HepG2 (cell line): ENCODE data around the gene FGD2. TPM values are rescaled to one million over a fixed set of nuclear protein-coding genes. Genes with fewer than 3 reads are reported as not detected.
A peak's percentile ranks its signal among the peaks of the same experiment; 100 is the strongest.

Experiments used
- FOXA1 ChIP-seq, 2 experiments: fragments of 450-650 bp in 1 of 2; sonication (generic) in 1 of 2; formaldehyde crosslinking in 1 of 2; IDR thresholded peaks; 2 replicates each; pipeline versions ENCODE4 v1.4.0 to v1.6.1; 2016 to 2020; ENCODE audit warnings: missing genetic modification reagents in 1 of 2
- MEIS2 ChIP-seq: sonication (generic); formaldehyde crosslinking; IDR thresholded peaks from 2 replicates; pipeline ENCODE4 v1.9.0; 2021; ENCODE audit warnings: mild to moderate bottlenecking, missing genetic modification reagents
- POGZ ChIP-seq: sonication (generic); formaldehyde crosslinking; IDR thresholded peaks from 2 replicates; pipeline ENCODE4 v1.4.0; 2020; ENCODE audit warnings: mild to moderate bottlenecking, missing genetic modification reagents
- SUZ12 ChIP-seq: fragments of 150-350 bp; IDR thresholded peaks from 2 replicates; pipeline ENCODE4 v1.6.1; 2014; ENCODE audit warnings: low read depth, low read length
- ZNF20 ChIP-seq: sonication (generic); formaldehyde crosslinking; IDR thresholded peaks from 2 replicates; pipeline ENCODE4 v1.4.0; 2020; ENCODE audit warnings: mild to moderate bottlenecking, moderate library complexity, missing genetic modification reagents
- ZNF567 ChIP-seq: sonication (generic); formaldehyde crosslinking; IDR thresholded peaks from 2 replicates; pipeline ENCODE4 v1.8.1; 2023; ENCODE audit warnings: mild to moderate bottlenecking, missing genetic modification reagents, borderline replicate concordance
- ZNF749 ChIP-seq: sonication (generic); formaldehyde crosslinking; IDR thresholded peaks from 2 replicates; pipeline ENCODE4 v1.8.0; 2022; ENCODE audit warnings: mild to moderate bottlenecking, missing genetic modification reagents, moderate library complexity, borderline replicate concordance
- ZNF790 ChIP-seq: sonication (generic); formaldehyde crosslinking; IDR thresholded peaks from 2 replicates; pipeline ENCODE4 v1.8.0; 2022; ENCODE audit warnings: missing genetic modification reagents, mild to moderate bottlenecking, borderline replicate concordance
- polyA plus RNA-seq, 8 experiments: library from polyadenylated mRNA; depleted of rRNA in 3 of 8; stranded (reverse) in 7 of 8; unstranded in 1 of 8; fragments of >200 nt; fragmentation: Illumina TruSeq in 4 of 8; extraction: Trizol in 4 of 8; gene quantifications; 2 replicates each; pipeline versions ENCODE4 v1.2.1 to v1.2.3, GENCODE V29; 2011 to 2016; ENCODE audit warnings: low read depth in 4 of 8, missing spikeins in 1 of 8, mixed read lengths in 1 of 8; ENCODE audit not compliant: insufficient read depth in 1 of 8
- total RNA-seq, 5 experiments: library from RNA; depleted of rRNA; stranded (reverse); fragments of >200 nt; fragmentation: Illumina TruSeq; extraction: Trizol; gene quantifications; 2 replicates each; pipeline ENCODE4 v1.2.3, GENCODE V29; 2016; ENCODE audit warnings: low read depth in 1 of 5
- TF ChIP-seq, protein P1 (sequence below): sonication (generic); formaldehyde crosslinking; IDR thresholded peaks from 2 replicates; pipeline ENCODE4 v1.5.0; 2020; ENCODE audit warnings: mild to moderate bottlenecking, missing genetic modification reagents
- TF ChIP-seq, protein P2 (sequence below): sonication (generic); formaldehyde crosslinking; IDR thresholded peaks from 2 replicates; pipeline ENCODE4 v1.5.0; 2020; ENCODE audit warnings: mild to moderate bottlenecking, missing genetic modification reagents, borderline replicate concordance
- TF ChIP-seq, protein P3 (sequence below): IDR thresholded peaks from 2 replicates; pipeline ENCODE4 v1.6.1; 2016; ENCODE audit warnings: missing compliant biosample characterization, missing genetic modification reagents, borderline replicate concordance
- TF ChIP-seq, protein P4 (sequence below): sonication (generic); formaldehyde crosslinking; IDR thresholded peaks from 2 replicates; pipeline ENCODE4 v1.5.1; 2020; ENCODE audit warnings: missing genetic modification reagents, mild to moderate bottlenecking, borderline replicate concordance

FGD2 gene
- total and polyA plus RNA-seq, 2 of the 13 experiments (the other 11 are each of a cell fraction or from before 2014, with no cell fraction given) = not detected

DNA sequence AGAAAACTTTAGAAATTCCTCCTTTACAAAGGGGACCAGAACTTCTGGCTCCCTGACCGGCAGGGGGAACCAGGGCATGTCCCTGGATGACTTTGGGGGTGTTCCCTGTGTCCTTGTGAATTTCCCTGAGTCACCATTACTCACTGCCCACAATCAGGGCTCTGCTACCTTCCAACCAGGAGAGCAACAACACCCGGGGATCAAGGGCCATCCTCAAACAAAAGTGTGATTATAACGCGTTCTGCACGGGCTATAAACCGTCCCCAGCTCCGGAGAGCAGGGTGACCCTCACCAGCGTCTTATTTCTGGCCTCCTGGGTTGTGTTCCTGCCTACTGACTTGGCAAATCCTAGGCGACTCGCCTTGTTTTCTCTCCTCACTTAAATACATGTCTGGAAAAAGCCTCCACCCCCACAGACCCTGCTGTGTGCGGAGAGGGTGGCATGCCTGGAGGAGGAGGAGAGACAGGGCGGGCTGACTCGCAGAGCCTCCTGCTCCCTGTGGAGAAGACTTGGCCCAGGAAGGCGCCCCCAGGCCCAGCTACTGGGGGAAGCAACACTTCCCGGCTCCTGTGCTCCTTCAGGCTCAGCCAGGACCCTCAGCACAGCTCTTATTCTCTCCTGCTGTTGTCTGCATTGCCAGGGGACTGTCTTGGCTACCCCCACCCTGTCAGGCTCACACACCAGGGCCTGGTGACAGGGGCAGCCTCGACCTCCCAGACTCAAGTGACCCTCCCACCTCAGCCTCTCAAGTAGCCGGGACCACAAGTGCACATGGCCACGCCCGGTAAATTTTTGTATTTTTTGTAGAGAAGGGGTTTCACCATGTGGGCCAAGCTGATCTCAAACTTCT, 54.1 kb downstream of the FGD2 start (continued):
- TF ChIP-seq SUZ12 (no peak), ZNF790 (peak; percentile 62; the same call in 1 of the 2 replicates), MEIS2 (CRISPR knock-in tag) (0 out of 2 replicates have a peak, but pooled peaks have one; percentile 19), POGZ (CRISPR knock-in tag) (no peak), ZNF567 (CRISPR knock-in tag) (0 out of 2 replicates have a peak, but pooled peaks have one; percentile 49), ZNF749 (CRISPR knock-in tag) (no peak), ZNF20 (CRISPR knock-in tag) (no peak), FOXA1 (IDR thresholded peaks at IDR 0.05) (no peak), FOXA1 (CRISPR knock-in tag; IDR thresholded peaks at IDR 0.05) (peak; percentile 56)
- TF ChIP-seq, protein P1, sequence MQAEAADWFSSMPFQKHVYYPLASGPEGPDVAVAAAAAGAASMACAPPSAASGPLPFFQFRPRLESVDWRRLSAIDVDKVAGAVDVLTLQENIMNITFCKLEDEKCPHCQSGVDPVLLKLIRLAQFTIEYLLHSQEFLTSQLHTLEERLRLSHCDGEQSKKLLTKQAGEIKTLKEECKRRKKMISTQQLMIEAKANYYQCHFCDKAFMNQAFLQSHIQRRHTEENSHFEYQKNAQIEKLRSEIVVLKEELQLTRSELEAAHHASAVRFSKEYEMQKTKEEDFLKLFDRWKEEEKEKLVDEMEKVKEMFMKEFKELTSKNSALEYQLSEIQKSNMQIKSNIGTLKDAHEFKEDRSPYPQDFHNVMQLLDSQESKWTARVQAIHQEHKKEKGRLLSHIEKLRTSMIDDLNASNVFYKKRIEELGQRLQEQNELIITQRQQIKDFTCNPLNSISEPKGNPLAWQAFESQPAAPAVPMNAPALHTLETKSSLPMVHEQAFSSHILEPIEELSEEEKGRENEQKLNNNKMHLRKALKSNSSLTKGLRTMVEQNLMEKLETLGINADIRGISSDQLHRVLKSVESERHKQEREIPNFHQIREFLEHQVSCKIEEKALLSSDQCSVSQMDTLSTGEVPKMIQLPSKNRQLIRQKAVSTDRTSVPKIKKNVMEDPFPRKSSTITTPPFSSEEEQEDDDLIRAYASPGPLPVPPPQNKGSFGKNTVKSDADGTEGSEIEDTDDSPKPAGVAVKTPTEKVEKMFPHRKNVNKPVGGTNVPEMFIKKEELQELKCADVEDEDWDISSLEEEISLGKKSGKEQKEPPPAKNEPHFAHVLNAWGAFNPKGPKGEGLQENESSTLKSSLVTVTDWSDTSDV = peak; percentile 75; the same call in 1 of the 2 replicates
- TF ChIP-seq, protein P2, sequence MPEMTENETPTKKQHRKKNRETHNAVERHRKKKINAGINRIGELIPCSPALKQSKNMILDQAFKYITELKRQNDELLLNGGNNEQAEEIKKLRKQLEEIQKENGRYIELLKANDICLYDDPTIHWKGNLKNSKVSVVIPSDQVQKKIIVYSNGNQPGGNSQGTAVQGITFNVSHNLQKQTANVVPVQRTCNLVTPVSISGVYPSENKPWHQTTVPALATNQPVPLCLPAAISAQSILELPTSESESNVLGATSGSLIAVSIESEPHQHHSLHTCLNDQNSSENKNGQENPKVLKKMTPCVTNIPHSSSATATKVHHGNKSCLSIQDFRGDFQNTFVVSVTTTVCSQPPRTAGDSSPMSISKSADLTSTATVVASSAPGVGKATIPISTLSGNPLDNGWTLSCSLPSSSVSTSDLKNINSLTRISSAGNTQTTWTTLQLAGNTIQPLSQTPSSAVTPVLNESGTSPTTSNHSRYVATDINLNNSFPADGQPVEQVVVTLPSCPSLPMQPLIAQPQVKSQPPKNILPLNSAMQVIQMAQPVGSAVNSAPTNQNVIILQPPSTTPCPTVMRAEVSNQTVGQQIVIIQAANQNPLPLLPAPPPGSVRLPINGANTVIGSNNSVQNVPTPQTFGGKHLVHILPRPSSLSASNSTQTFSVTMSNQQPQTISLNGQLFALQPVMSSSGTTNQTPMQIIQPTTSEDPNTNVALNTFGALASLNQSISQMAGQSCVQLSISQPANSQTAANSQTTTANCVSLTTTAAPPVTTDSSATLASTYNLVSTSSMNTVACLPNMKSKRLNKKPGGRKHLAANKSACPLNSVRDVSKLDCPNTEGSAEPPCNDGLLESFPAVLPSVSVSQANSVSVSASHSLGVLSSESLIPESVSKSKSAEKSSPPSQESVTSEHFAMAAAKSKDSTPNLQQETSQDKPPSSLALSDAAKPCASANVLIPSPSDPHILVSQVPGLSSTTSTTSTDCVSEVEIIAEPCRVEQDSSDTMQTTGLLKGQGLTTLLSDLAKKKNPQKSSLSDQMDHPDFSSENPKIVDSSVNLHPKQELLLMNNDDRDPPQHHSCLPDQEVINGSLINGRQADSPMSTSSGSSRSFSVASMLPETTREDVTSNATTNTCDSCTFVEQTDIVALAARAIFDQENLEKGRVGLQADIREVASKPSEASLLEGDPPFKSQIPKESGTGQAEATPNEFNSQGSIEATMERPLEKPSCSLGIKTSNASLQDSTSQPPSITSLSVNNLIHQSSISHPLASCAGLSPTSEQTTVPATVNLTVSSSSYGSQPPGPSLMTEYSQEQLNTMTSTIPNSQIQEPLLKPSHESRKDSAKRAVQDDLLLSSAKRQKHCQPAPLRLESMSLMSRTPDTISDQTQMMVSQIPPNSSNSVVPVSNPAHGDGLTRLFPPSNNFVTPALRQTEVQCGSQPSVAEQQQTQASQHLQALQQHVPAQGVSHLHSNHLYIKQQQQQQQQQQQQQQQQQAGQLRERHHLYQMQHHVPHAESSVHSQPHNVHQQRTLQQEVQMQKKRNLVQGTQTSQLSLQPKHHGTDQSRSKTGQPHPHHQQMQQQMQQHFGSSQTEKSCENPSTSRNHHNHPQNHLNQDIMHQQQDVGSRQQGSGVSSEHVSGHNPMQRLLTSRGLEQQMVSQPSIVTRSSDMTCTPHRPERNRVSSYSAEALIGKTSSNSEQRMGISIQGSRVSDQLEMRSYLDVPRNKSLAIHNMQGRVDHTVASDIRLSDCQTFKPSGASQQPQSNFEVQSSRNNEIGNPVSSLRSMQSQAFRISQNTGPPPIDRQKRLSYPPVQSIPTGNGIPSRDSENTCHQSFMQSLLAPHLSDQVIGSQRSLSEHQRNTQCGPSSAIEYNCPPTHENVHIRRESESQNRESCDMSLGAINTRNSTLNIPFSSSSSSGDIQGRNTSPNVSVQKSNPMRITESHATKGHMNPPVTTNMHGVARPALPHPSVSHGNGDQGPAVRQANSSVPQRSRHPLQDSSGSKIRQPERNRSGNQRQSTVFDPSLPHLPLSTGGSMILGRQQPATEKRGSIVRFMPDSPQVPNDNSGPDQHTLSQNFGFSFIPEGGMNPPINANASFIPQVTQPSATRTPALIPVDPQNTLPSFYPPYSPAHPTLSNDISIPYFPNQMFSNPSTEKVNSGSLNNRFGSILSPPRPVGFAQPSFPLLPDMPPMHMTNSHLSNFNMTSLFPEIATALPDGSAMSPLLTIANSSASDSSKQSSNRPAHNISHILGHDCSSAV (CRISPR knock-in tag) = no peak
- TF ChIP-seq, protein P3, sequence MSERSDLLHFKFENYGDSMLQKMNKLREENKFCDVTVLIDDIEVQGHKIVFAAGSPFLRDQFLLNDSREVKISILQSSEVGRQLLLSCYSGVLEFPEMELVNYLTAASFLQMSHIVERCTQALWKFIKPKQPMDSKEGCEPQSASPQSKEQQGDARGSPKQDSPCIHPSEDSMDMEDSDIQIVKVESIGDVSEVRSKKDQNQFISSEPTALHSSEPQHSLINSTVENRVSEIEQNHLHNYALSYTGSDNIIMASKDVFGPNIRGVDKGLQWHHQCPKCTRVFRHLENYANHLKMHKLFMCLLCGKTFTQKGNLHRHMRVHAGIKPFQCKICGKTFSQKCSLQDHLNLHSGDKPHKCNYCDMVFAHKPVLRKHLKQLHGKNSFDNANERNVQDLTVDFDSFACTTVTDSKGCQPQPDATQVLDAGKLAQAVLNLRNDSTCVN = peak; percentile 25; the same call in 1 of the 2 replicates
- TF ChIP-seq, protein P4, sequence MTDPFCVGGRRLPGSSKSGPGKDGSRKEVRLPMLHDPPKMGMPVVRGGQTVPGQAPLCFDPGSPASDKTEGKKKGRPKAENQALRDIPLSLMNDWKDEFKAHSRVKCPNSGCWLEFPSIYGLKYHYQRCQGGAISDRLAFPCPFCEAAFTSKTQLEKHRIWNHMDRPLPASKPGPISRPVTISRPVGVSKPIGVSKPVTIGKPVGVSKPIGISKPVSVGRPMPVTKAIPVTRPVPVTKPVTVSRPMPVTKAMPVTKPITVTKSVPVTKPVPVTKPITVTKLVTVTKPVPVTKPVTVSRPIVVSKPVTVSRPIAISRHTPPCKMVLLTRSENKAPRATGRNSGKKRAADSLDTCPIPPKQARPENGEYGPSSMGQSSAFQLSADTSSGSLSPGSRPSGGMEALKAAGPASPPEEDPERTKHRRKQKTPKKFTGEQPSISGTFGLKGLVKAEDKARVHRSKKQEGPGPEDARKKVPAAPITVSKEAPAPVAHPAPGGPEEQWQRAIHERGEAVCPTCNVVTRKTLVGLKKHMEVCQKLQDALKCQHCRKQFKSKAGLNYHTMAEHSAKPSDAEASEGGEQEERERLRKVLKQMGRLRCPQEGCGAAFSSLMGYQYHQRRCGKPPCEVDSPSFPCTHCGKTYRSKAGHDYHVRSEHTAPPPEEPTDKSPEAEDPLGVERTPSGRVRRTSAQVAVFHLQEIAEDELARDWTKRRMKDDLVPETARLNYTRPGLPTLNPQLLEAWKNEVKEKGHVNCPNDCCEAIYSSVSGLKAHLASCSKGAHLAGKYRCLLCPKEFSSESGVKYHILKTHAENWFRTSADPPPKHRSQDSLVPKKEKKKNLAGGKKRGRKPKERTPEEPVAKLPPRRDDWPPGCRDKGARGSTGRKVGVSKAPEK = no peak
